ENCODE data around the gene RPS18. TPM values are rescaled to one million over a fixed set of nuclear protein-coding genes. Genes with fewer than 3 reads are reported as not detected.

The RPS18 gene
- total and polyA plus RNA-seq, 9 of the 15 experiments (the other 6 are each of a cell fraction or from before 2014, with no cell fraction given) = 5,023 to 17,516 (median 8,131) TPM

DNA sequence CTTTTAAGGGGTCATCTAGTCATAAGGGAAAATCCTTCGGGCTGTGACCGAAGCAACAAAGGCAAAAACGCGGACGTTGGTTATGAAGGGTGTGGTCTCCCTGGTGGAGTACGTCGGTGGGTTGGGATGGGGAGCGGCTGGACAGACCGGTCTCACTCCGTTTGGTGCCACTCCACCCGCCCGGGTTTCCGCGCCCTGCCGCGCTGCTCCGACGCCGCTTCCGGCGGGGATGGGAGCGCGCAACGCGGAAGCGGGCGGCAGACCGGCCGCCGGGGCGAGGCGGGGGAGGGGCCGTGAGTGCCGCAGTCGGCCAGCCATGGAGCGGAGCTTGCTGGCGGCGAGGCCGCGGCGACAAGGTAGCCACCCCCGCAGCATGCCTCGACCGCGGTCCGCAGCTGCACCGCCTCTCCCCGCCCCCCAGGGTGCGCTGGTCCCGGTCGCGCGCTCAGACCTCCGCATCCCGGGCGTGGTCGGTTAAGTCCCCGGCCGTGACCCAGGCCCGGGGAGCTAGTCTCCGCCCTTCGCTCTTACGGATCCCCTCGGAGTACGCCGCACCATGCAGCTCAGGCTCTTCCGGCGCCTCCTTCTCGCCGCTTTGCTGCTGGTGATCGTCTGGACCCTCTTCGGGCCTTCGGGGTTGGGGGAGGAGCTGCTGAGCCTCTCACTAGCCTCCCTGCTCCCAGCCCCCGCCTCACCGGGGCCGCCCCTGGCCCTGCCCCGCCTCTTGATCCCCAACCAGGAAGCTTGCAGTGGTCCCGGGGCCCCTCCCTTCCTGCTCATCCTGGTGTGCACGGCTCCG is 5.2 kb downstream of the RPS18 start, which contains the start of gene B3GALT4 (continued):
- TF ChIP-seq, protein P1, sequence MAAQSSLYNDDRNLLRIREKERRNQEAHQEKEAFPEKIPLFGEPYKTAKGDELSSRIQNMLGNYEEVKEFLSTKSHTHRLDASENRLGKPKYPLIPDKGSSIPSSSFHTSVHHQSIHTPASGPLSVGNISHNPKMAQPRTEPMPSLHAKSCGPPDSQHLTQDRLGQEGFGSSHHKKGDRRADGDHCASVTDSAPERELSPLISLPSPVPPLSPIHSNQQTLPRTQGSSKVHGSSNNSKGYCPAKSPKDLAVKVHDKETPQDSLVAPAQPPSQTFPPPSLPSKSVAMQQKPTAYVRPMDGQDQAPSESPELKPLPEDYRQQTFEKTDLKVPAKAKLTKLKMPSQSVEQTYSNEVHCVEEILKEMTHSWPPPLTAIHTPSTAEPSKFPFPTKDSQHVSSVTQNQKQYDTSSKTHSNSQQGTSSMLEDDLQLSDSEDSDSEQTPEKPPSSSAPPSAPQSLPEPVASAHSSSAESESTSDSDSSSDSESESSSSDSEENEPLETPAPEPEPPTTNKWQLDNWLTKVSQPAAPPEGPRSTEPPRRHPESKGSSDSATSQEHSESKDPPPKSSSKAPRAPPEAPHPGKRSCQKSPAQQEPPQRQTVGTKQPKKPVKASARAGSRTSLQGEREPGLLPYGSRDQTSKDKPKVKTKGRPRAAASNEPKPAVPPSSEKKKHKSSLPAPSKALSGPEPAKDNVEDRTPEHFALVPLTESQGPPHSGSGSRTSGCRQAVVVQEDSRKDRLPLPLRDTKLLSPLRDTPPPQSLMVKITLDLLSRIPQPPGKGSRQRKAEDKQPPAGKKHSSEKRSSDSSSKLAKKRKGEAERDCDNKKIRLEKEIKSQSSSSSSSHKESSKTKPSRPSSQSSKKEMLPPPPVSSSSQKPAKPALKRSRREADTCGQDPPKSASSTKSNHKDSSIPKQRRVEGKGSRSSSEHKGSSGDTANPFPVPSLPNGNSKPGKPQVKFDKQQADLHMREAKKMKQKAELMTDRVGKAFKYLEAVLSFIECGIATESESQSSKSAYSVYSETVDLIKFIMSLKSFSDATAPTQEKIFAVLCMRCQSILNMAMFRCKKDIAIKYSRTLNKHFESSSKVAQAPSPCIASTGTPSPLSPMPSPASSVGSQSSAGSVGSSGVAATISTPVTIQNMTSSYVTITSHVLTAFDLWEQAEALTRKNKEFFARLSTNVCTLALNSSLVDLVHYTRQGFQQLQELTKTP (IDR thresholded peaks at IDR 0.05; ENCODE audit: low read depth in 1 of 2, partially characterized antibody in 2 of 2) = no peak
- TF ChIP-seq ZNF12 (CRISPR knock-in tag; IDR thresholded peaks at IDR 0.05) (no peak; the same call in 1 of the 2 replicates), EP400 (IDR thresholded peaks at IDR 0.05) (peak; percentile 84; the same call in 1 of the 2 replicates), CHD2 (IDR thresholded peaks at IDR 0.05; ENCODE audit: low read depth, low read length) (peak; percentile 78), SIN3A (IDR thresholded peaks at IDR 0.05; ENCODE audit: borderline replicate concordance in 2 of 2, control insufficient read depth in 1 of 2, low read depth in 2 of 2, low read length in 2 of 2) (peak; percentile 66 to 98; a peak in 3 of 4 replicates), L3MBTL2 (IDR thresholded peaks at IDR 0.05) (peak; percentile 91), ZNF175 (CRISPR knock-in tag; IDR thresholded peaks at IDR 0.05; ENCODE audit: low read depth) (no peak), MBD2 (IDR thresholded peaks at IDR 0.05; ENCODE audit: borderline replicate concordance, low read depth) (no peak), RFX1 (IDR thresholded peaks at IDR 0.05) (no peak), KDM1A (IDR thresholded peaks at IDR 0.05) (peak in 1 of 2 experiments; percentile 38; a peak in 1 of 4 replicates), MAFG (tag; conservative IDR thresholded peaks at IDR 0.05) (no peak), ZBTB17 (CRISPR knock-in tag; IDR thresholded peaks at IDR 0.05) (peak; percentile 88), ZNF174 (CRISPR knock-in tag; IDR thresholded peaks at IDR 0.05) (no peak), MAFK (IDR thresholded peaks at IDR 0.05; ENCODE audit: low read length) (no peak), HOXB6 (CRISPR knock-in tag; IDR thresholded peaks at IDR 0.05; ENCODE audit: borderline replicate concordance) (no peak), TBP (optimal IDR thresholded peaks at IDR 0.05; ENCODE audit: low read depth, low read length) (no peak)
- TF ChIP-seq, protein P2, sequence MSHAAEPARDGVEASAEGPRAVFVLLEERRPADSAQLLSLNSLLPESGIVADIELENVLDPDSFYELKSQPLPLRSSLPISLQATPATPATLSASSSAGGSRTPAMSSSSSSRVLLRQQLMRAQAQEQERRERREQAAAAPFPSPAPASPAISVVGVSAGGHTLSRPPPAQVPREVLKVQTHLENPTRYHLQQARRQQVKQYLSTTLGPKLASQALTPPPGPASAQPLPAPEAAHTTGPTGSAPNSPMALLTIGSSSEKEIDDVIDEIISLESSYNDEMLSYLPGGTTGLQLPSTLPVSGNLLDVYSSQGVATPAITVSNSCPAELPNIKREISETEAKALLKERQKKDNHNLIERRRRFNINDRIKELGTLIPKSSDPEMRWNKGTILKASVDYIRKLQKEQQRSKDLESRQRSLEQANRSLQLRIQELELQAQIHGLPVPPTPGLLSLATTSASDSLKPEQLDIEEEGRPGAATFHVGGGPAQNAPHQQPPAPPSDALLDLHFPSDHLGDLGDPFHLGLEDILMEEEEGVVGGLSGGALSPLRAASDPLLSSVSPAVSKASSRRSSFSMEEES (CRISPR knock-in tag; IDR thresholded peaks at IDR 0.05) = no peak
- TF ChIP-seq, protein P3, sequence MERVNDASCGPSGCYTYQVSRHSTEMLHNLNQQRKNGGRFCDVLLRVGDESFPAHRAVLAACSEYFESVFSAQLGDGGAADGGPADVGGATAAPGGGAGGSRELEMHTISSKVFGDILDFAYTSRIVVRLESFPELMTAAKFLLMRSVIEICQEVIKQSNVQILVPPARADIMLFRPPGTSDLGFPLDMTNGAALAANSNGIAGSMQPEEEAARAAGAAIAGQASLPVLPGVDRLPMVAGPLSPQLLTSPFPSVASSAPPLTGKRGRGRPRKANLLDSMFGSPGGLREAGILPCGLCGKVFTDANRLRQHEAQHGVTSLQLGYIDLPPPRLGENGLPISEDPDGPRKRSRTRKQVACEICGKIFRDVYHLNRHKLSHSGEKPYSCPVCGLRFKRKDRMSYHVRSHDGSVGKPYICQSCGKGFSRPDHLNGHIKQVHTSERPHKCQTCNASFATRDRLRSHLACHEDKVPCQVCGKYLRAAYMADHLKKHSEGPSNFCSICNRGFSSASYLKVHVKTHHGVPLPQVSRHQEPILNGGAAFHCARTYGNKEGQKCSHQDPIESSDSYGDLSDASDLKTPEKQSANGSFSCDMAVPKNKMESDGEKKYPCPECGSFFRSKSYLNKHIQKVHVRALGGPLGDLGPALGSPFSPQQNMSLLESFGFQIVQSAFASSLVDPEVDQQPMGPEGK (CRISPR knock-in tag; IDR thresholded peaks at IDR 0.05; ENCODE audit: borderline replicate concordance) = peak; percentile 25; the same call in 1 of the 2 replicates
- TF ChIP-seq, protein P4, sequence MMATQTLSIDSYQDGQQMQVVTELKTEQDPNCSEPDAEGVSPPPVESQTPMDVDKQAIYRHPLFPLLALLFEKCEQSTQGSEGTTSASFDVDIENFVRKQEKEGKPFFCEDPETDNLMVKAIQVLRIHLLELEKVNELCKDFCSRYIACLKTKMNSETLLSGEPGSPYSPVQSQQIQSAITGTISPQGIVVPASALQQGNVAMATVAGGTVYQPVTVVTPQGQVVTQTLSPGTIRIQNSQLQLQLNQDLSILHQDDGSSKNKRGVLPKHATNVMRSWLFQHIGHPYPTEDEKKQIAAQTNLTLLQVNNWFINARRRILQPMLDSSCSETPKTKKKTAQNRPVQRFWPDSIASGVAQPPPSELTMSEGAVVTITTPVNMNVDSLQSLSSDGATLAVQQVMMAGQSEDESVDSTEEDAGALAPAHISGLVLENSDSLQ (IDR thresholded peaks at IDR 0.05) = no peak

All from K562 (cell line).